ENCODE data around the gene SYNGR3. TPM values are rescaled to one million over a fixed set of nuclear protein-coding genes. Genes with fewer than 3 reads are reported as not detected.
A peak's percentile ranks its signal among the peaks of the same experiment; 100 is the strongest.

The SYNGR3 gene
- total RNA-seq, 1 experiment from 2014 or later, result 4.3 TPM

- Histone ChIP-seq H3K9me2 (ENCODE audit: insufficient read depth) (no peaks in the 10 kb centered on the region), H2AFZ (no peak overlapping the region), H3K4me2 (peak overlapping the region; percentile 24; the same call in 1 of the 2 replicates), H3K79me2 (ENCODE audit: low read depth) (no peaks in the 10 kb centered on the region), H3K27me3 (ENCODE audit: insufficient read depth, low read depth) (no peaks in the 10 kb centered on the region), H3K4me1 (replicated peaks; ENCODE audit: insufficient read depth) (peaks cover 30% of the 10 kb centered on the region), H3K27ac (no peak overlapping the region), H3F3A (ENCODE audit: insufficient read depth, low read depth) (peaks cover 68% of the 10 kb centered on the region), H4K20me1 (ENCODE audit: insufficient read depth) (no peaks in the 10 kb centered on the region), H3K36me3 (ENCODE audit: low read depth) (no peaks in the 10 kb centered on the region), H3K9me3 (ENCODE audit: insufficient read depth, low read depth) (no peaks in the 10 kb centered on the region), H3K4me3 (no peak overlapping the region)
- DNase-seq, result no peak
- TSS peak; percentile 55 for BruUV-seq (replicated peaks)
- CTCF ChIA-PET, result no interaction called here
- POLR2A ChIA-PET (ENCODE audit: unreplicated experiment), result no interaction called here
- intact Hi-C loops (cut with micrococcal nuclease; ENCODE audit: unreplicated experiment), result no loop called here
- TF ChIP-seq EZH2 (IDR thresholded peaks at IDR 0.05; ENCODE audit: low read depth), result no peak
- TF ChIP-seq, protein P1, sequence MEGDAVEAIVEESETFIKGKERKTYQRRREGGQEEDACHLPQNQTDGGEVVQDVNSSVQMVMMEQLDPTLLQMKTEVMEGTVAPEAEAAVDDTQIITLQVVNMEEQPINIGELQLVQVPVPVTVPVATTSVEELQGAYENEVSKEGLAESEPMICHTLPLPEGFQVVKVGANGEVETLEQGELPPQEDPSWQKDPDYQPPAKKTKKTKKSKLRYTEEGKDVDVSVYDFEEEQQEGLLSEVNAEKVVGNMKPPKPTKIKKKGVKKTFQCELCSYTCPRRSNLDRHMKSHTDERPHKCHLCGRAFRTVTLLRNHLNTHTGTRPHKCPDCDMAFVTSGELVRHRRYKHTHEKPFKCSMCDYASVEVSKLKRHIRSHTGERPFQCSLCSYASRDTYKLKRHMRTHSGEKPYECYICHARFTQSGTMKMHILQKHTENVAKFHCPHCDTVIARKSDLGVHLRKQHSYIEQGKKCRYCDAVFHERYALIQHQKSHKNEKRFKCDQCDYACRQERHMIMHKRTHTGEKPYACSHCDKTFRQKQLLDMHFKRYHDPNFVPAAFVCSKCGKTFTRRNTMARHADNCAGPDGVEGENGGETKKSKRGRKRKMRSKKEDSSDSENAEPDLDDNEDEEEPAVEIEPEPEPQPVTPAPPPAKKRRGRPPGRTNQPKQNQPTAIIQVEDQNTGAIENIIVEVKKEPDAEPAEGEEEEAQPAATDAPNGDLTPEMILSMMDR (conservative IDR thresholded peaks at IDR 0.05), result no peak
These were observed 1.8 kb downstream of the SYNGR3 start for GRCh38 chr16:1991588-1991947.

GRCh38 chr16:1991948-1992703 is 2.4 kb downstream of the SYNGR3 start:
- H3K4me2 ChIP-seq, result peak overlapping the region; percentile 24; the same call in 1 of the 2 replicates
- no TSS peak for BruUV-seq (replicated peaks)
- no peak overlapping the region for H3K4me3 ChIP-seq

DNA sequence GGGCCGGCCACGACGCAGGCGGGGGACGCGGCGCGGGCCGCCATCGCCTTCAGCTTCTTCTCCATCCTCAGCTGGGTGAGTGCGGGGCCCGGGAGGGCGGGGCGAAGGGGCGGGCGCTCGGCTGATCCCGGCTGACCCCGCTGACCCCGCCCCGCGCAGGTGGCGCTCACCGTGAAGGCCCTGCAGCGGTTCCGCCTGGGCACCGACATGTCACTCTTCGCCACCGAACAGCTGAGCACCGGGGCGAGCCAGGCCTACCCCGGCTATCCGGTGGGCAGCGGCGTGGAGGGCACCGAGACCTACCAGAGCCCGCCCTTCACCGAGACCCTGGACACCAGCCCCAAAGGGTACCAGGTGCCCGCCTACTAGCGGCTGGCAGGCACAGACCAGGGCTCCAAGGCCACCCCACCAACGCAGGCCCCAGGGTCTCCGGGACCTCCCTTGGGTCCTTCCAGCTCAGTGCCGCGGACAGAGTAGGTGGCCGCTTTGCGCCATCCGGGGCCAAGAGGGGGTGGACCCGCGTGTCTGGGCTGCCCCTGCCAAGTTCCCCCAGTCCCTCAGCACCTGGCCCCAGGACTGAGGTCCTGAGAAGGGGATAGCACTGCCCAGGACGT is 3.0 kb downstream of the SYNGR3 start:
- no peak for TF ChIP-seq EZH2 (IDR thresholded peaks at IDR 0.05; ENCODE audit: low read depth)
- TF ChIP-seq, protein P1 (conservative IDR thresholded peaks at IDR 0.05), result no peak
- no peak overlapping the region for H3K4me2 ChIP-seq
- H3K9me3 ChIP-seq (ENCODE audit: insufficient read depth, low read depth), result no peaks in the 10 kb centered on the region
- H3K27me3 ChIP-seq (ENCODE audit: insufficient read depth, low read depth), result no peaks in the 10 kb centered on the region
- intact Hi-C loops (cut with micrococcal nuclease; ENCODE audit: unreplicated experiment), result no loop called here
- H3K9me2 ChIP-seq (ENCODE audit: insufficient read depth), result no peaks in the 10 kb centered on the region
- H3K4me1 ChIP-seq (replicated peaks; ENCODE audit: insufficient read depth), result peaks cover 30% of the 10 kb centered on the region
- DNase-seq, result no peak
- CTCF ChIA-PET, result interaction anchor here (0.6 kb wide), 1 partner anchor 30 kb away, joined by 3 read pairs; no protein-coding TSS in a partner anchor
- peaks cover 68% of the 10 kb centered on the region for H3F3A ChIP-seq (ENCODE audit: insufficient read depth, low read depth)
- no peaks in the 10 kb centered on the region for H3K36me3 ChIP-seq (ENCODE audit: low read depth)
- POLR2A ChIA-PET (ENCODE audit: unreplicated experiment), result interaction anchor here (0.6 kb wide), 3 partner anchors 43 to 95 kb away, joined by 3 to 14 read pairs (median 4); no protein-coding TSS in a partner anchor
- no peak overlapping the region for H2AFZ ChIP-seq
- H3K27ac ChIP-seq, result no peak overlapping the region
- no peak overlapping the region for H3K4me3 ChIP-seq
- H3K79me2 ChIP-seq (ENCODE audit: low read depth), result no peaks in the 10 kb centered on the region
- BruUV-seq (replicated peaks), result no TSS peak
- no peaks in the 10 kb centered on the region for H4K20me1 ChIP-seq (ENCODE audit: insufficient read depth)

More at GRCh38 chr16:1991948-1992703, 2.4 kb downstream of the SYNGR3 start:
- H4K20me1 ChIP-seq (ENCODE audit: insufficient read depth), result no peaks in the 10 kb centered on the region
- peak; percentile 60 to 94 for DNase-seq
- H3K27ac ChIP-seq, result no peak overlapping the region
- peaks cover 71% of the 10 kb centered on the region for H3F3A ChIP-seq (ENCODE audit: insufficient read depth, low read depth)
- ChIA-PET POLR2A (ENCODE audit: unreplicated experiment) (interaction anchor here (0.6 kb wide), 3 partner anchors 43 to 94 kb away, joined by 3 to 14 read pairs (median 4); no protein-coding TSS in a partner anchor), CTCF (interaction anchor here (0.6 kb wide), 1 partner anchor 30 kb away, joined by 3 read pairs; no protein-coding TSS in a partner anchor)
- H3K9me2 ChIP-seq (ENCODE audit: insufficient read depth), result no peaks in the 10 kb centered on the region
- H3K36me3 ChIP-seq (ENCODE audit: low read depth), result no peaks in the 10 kb centered on the region
- H3K4me1 ChIP-seq (replicated peaks; ENCODE audit: insufficient read depth), result peaks cover 30% of the 10 kb centered on the region
- no peaks in the 10 kb centered on the region for H3K9me3 ChIP-seq (ENCODE audit: insufficient read depth, low read depth)
- intact Hi-C loops (cut with micrococcal nuclease; ENCODE audit: unreplicated experiment), result no loop called here
- H3K79me2 ChIP-seq (ENCODE audit: low read depth), result no peaks in the 10 kb centered on the region
- no peaks in the 10 kb centered on the region for H3K27me3 ChIP-seq (ENCODE audit: insufficient read depth, low read depth)
- TF ChIP-seq, protein P1 (conservative IDR thresholded peaks at IDR 0.05), result no peak
- TF ChIP-seq EZH2 (IDR thresholded peaks at IDR 0.05; ENCODE audit: low read depth), result no peak
- H2AFZ ChIP-seq, result no peak overlapping the region

Data from PC-9 (cell line).